ENCODE data around the gene SNRK.

The SNRK gene

DNA sequence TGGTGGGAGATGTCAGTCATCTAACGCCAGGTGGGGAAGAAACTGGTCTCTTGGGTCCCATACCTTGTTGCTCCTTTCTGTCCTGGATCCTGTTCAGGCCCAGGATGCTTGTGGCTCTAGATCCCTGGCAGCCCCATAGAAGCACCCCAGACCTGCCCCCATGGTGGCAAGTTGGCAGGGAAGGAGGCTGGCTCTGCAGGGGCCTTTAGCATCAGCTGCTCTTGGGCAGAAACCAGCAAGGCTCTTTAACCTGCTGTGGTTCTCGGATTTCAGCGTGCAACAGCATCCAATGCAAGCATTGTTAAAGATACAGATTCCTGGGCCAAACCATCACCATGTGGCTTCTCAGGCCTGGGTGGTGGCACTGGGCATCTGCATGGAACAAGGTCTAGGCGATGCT, 75.8 kb downstream of the SNRK start:
- Histone ChIP-seq H3K4me1 (ENCODE audit: control insufficient read depth in 1 of 2, insufficient read depth in 1 of 2, low read depth in 1 of 2, low read length in 1 of 2) (no peaks in the 10 kb centered on the region), H3K27me3 (no peaks in the 10 kb centered on the region), H3K36me3 (peaks cover 30% of the 10 kb centered on the region), H3K9me3 (no peaks in the 10 kb centered on the region), H3K4me3 (ENCODE audit: low read depth in 1 of 2, low read length in 1 of 2) (no peak overlapping the region), H3K27ac (peak overlapping the region; percentile 47)
- TF ChIP-seq, protein P1, sequence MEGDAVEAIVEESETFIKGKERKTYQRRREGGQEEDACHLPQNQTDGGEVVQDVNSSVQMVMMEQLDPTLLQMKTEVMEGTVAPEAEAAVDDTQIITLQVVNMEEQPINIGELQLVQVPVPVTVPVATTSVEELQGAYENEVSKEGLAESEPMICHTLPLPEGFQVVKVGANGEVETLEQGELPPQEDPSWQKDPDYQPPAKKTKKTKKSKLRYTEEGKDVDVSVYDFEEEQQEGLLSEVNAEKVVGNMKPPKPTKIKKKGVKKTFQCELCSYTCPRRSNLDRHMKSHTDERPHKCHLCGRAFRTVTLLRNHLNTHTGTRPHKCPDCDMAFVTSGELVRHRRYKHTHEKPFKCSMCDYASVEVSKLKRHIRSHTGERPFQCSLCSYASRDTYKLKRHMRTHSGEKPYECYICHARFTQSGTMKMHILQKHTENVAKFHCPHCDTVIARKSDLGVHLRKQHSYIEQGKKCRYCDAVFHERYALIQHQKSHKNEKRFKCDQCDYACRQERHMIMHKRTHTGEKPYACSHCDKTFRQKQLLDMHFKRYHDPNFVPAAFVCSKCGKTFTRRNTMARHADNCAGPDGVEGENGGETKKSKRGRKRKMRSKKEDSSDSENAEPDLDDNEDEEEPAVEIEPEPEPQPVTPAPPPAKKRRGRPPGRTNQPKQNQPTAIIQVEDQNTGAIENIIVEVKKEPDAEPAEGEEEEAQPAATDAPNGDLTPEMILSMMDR (IDR thresholded peaks at IDR 0.05), result no peak

DNA sequence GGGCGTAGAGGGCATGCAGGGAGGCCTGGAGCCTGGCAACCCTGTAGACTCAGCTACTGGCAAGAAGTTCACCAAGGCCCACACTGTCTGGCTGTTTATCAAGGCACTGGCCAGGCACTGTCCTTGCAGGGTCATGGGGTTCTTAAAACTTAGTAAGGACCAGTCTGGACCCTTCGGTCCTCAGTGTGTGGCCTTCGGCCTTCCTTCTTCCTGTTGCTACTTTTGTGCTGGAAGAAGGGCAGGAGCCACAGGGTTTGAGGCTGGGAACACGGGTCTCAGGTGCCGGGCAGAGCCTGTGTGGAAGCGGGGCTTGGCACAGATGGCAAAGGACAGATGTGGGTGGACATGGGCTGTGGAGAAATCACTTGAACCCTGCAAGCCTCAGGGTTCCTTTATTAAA, 76.6 kb downstream of the SNRK start:
- Histone ChIP-seq H3K27me3 (no peaks in the 10 kb centered on the region), H3K4me3 (ENCODE audit: low read depth in 1 of 2, low read length in 1 of 2) (no peak overlapping the region), H3K4me1 (ENCODE audit: control insufficient read depth in 1 of 2, insufficient read depth in 1 of 2, low read depth in 1 of 2, low read length in 1 of 2) (no peaks in the 10 kb centered on the region), H3K9me3 (no peaks in the 10 kb centered on the region), H3K27ac (peak overlapping the region; percentile 47), H3K36me3 (peaks cover 31% of the 10 kb centered on the region)
- TF ChIP-seq, protein P1 (IDR thresholded peaks at IDR 0.05), result no peak

DNA sequence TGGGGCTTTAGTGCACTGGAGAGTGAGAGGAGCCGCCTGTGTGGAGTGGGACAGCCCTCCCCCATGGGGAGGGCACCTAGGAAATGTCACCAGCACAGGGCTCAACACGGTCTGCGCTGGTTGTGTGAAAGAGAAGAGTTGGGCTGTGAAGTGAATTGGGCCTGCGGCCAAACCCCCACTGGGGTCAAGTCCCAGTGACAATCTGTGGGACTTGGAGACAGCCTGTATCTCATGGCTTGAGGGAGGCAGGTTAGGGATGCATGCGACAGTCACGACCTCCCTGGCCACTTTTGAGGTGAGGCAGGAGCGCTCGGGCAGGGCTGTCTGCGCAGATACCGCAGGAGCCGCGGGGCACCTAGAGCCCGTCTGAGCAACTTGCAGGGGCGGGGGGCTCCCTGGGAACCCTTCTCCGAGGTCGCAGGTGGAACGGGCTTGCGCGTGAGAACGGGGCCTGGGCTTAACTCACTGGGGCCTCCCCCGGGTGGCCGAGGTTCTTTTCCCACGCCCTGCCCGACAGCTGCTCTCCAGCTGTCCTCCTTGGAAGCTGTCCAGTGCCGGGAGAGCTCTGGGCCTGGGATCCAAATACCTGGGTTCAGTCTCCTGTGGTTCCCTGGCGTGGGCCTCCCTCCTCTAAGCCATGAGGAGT, 77.4 kb downstream of the SNRK start:
- TF ChIP-seq, protein P1 (IDR thresholded peaks at IDR 0.05), result no peak
- Histone ChIP-seq H3K4me3 (ENCODE audit: low read depth in 1 of 2, low read length in 1 of 2) (no peak overlapping the region), H3K36me3 (peaks cover 31% of the 10 kb centered on the region), H3K27ac (peak overlapping the region; percentile 47), H3K27me3 (no peaks in the 10 kb centered on the region), H3K9me3 (no peaks in the 10 kb centered on the region), H3K4me1 (ENCODE audit: control insufficient read depth in 1 of 2, insufficient read depth in 1 of 2, low read depth in 1 of 2, low read length in 1 of 2) (no peaks in the 10 kb centered on the region)

DNA sequence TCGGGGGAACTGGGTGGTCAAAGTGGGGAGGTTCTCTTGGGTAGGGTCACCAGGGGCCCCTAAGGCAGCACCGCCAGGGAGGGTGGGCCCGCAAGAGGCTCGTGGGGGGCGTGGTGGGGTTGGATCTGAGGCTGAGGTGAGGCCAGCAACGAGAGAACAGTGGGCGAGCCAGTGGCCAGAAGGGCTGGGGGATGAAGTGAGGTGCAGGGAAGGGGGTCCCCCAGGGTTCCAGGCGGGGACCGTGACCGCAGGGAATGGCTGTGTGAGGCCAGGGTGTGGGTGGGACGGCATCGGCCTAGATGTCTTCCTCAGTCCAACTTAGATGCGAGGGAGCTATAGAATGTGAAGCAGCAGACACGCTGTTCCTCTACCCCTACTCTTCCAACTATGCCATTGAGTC, 78.2 kb downstream of the SNRK start:
- no peak overlapping the region for H3K27ac ChIP-seq
- peaks cover 31% of the 10 kb centered on the region for H3K36me3 ChIP-seq
- H3K27me3 ChIP-seq, result no peaks in the 10 kb centered on the region
- TF ChIP-seq, protein P1 (IDR thresholded peaks at IDR 0.05), result no peak
- peaks cover 4 to 5% of the 10 kb centered on the region in 2 experiments for H3K4me1 ChIP-seq (ENCODE audit: control insufficient read depth in 1 of 2, insufficient read depth in 1 of 2, low read depth in 1 of 2, low read length in 1 of 2)
- H3K9me3 ChIP-seq, result no peaks in the 10 kb centered on the region
- H3K4me3 ChIP-seq (ENCODE audit: low read depth in 1 of 2, low read length in 1 of 2), result no peak overlapping the region

DNA sequence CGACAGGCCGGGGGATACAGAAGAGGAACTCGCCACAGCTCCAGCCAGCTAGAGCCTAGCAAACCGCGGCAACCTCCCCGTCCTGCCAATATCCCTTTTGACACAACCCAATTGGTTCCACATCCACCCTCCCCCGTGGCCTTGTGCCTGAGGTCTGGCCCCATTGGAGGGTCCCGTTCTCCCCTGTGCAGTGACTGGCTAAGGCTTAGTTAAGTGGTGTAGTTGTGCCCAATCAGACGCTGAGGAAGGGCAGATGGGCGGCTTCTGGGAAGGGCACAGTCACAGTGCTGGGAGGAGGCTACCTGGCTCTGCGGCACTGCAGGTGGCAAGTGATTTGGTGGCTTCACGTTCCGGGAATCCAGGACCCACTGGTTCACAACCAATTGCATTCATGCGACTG, 78.6 kb downstream of the SNRK start:
- Histone ChIP-seq H3K4me1 (ENCODE audit: control insufficient read depth in 1 of 2, insufficient read depth in 1 of 2, low read depth in 1 of 2, low read length in 1 of 2) (peaks cover 8 to 10% of the 10 kb centered on the region in 2 experiments), H3K4me3 (ENCODE audit: low read depth in 1 of 2, low read length in 1 of 2) (no peak overlapping the region), H3K27me3 (no peaks in the 10 kb centered on the region), H3K27ac (no peak overlapping the region), H3K36me3 (peaks cover 31% of the 10 kb centered on the region), H3K9me3 (no peaks in the 10 kb centered on the region)
- TF ChIP-seq, protein P1 (IDR thresholded peaks at IDR 0.05), result no peak

All from neutrophil (primary cell).